DMS53 (cell line): ENCODE measurements around the gene UGT1A6.
"Not testable (repeated sequence)": the region's sequence is repeated elsewhere in the genome, so short reads cannot be mapped to it uniquely, and the experiment has no call there.

ENCODE experiments used
- DNase-seq: peaks from one replicate; lab custom pipeline; 2025; lab: John Stamatoyannopoulos, UW

The UGT1A6 gene

DNA sequence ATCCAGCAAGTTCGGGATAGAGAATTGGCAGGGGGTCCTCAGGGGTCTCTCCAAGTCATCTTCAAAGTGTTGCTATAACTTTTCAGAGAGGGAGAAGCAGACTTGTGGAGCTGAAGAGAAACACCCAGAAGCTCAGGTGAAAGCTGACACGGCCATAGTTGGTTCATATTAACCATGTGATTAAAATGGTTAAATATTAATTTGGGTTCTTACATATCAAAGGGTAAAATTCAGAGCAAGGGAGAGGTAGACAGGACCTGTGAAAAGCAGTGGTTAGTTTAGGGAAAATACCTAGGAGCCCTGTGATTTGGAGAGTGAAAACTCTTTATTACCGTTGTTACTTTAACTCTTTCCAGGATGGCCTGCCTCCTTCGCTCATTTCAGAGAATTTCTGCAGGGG lies at the start of gene UGT1A6:
UGT1A6 (plus strand) TSS at position 243 of the 400 bp plus-strand sequence; CDS start at position 358, 115 bp downstream.
- DNase-seq, result peak; percentile 4

DNA sequence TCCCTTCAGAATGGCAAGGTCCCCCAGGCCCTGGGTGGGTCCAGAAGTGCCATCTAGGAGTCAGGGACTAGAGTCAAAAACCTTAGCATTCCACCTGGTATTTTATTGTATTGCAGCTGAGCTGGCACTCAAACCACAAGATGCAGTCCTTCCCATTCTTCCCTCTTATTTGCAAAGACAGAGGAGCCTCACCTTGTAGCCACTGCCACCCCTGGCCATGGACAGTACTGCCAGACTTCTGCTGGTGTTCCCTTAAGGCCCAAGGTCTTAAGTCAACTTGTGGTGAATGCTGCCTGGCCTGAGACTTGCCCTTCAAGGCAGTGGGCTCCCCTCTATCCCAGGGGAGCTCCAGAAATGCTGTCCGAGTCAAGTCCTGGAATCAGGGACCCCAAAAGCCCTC lies 49.6 kb upstream of the UGT1A6 start:
- DNase-seq, result peak; percentile 54

DNA sequence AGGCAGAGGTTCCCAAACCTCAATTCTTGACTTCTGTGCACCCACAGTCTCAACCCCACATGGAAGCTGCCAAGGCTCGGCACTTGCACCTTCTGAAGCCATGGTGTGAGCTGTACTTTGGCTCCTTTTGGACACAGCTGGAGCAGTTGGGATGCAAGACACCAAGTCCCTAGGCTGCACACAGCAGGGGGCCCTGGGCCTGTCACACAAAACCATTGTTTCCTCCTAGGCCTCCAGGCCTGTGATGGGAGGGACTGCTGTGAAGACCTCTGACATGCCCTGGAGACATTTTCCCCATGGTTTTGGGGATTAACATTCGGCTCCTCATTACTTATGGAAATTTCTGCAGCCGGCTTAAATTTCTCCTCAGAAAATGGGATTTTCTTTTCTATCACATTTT lies 46.7 kb upstream of the UGT1A6 start:
- not testable (repeated sequence) for DNase-seq

DNA sequence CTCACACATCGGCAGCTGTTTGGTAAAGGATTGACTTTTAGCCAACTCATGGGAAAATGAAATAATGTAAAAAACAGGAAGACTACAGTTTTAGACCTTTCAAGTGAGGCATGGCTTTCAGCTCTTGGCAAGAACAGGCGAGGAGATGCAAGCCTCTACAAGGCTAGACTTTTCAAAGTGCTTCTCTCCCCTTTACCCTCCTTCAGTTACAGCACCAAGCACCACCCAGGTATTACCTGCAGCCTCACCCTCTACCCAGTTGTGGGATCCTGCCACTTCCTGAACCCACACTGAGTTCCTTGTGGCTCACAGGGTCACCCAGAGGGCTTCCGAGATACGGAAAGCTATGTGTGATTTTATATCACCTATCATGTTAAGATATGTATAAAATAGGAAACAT lies 41.7 kb upstream of the UGT1A6 start:
- DNase-seq, result no peak

DNA sequence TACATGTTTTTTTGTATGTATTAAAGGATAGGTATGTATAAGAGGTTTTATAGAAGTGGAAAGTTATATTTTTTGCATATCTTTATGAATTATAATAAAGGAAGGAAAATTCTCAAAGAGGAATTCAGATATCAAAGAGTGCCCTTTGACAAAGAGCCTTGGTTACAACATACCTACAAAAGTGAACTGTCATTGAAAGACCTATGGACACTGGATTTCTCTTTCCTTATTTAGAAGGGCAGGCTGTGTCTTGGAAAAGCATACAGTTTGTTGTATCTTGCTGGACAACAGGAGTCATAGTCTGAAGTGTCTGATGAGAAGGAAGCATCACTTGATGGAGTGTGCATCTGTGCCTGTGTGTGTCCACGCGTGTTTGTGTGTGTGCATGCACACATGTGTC lies 41.3 kb upstream of the UGT1A6 start:
- no peak for DNase-seq

DNA sequence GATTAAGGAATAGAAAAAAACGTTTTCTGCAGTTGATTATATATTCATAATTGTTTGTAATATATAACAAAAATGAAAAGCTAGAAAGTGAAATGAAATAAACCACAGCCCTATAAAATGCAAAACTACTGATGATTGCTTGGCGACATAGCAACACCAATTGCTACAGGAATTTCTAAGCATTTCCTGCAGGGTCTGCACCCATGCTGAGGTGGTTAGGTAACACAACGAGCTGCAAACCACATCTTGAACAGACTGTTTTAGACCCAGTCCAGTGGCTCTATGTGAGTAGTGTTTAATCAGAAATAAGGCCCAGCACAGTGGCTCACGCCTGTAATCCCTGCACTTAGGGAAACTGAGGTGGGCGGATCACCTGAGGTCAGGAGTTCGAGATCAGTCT lies 38.2 kb upstream of the UGT1A6 start:
- DNase-seq, result no peak

DNA sequence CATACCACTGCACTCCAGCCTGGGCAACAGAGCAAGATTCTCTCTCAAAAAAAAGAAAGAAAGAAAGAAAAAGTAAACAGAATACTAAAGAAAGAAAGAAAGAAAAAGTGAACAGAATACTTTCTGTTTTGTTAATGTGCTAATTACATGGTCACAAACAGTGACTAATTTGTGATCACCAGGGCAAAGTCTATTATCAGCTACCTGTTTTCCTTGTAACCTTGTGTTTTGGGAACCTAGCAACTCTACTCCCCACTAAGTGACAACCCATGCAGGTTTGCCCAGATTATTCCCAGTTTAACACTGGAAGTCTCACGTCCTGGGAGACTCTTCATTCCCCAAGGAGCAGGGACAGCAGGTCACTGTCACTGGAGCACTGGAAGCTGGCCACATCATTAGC lies 37.6 kb upstream of the UGT1A6 start:
- no peak for DNase-seq

DNA sequence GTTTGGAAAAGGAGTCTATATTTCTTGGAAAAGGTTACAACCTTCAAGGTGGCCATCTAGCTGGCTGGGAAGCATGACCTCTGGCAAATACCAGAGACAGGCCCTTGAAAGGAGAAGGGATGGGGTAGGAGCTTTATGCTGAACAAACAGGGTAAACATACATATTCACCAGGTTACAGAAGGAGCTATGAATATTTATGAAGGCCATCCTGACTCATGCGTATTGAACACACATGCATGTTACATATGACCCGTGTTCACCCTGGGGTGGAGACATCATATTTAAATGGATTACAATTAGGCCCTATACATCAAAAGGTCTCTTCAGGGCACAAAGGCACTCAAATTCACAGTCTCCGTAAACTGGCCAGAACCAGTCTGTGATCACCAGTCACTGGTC lies 36.7 kb upstream of the UGT1A6 start:
- not testable (repeated sequence) for DNase-seq

DNA sequence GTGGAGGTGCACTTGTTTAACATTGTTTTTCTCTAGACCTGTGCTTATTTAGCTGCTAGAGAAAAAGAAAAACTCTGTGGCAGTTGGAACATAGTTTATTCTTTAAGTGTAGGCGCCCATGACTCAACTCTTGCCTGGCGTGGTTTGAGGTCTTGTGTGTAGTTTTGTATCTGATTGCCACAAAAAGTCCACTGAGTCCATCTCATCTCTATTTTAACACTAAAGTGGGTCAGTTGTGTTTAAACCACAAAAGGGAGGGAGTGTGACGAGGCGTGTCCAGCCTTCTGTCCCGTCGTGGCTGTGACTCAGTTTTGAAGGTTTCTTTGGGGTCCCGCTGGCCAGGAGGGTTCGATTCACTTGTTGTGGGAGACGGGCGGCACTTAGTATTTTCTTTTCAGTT lies 36.2 kb upstream of the UGT1A6 start:
- no peak for DNase-seq

DNA sequence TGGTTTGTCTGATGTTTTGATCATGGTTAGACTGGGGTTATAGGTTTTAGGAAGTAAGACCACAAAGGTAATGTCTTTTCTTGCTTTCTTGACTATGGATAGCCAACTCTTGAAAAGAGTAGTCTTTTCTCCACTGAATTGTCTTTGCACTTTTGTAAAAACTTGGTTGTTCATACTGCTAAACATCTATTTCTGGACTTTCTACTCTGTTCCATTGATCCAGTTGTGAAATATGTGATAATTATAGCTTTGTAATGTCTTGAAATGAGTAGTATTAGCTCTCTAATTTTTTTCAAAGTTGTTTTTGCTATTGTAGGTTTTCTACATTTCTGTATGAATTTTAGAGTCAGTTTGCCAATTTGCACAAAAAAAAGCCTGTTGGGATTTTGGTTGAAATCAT lies 34.1 kb upstream of the UGT1A6 start:
- DNase-seq, result no peak

DNA sequence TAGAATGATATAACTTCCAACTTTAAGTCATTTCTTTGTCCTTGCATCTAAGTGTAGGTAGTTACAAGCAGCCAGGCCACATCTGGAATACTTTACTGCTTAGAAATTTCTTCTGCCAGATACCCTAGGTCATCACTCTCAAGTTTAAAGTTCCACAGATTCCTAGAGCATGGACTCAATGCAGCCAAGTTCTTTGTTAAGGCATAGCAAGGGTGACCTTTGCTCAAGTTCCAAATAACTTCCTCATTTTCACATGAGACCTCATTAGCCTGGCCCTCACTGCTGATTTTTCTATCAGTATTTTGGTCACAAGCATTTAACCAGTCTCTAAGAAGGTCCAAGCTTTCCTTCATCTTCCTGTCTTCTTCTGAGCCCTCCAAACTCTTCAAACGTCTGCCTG lies 28.8 kb upstream of the UGT1A6 start:
- no peak for DNase-seq

DNA sequence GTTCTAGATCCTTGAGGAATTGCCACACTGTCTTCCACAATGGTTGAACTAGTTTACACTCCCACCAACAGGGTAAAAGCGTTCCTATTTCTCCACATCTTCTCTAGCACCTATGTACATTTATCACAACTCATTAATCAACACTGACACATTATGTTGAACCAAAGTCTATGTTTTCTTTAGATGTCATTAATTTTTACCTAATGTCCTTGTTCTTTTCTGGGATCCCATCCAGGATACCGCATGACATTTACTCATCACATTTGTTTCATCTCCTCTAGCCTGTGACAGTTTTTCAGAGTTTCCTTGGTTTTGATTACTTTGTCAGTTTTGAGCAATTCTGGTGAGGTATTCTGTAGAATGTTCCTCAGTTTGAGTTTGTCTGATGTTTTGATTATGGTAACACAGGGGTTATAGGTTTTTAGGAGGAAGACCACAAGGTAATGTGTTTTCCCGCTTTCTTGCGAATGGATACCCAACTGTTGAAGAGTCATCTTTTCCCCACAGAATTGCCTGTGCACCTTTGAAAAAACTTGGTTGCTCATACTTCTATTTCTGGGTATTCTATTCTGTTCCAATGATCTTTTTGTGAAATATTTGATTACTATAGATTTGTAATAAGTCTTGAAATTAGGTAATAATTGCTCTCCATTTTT lies 24.0 kb upstream of the UGT1A6 start:
- DNase-seq, result no peak

DNA sequence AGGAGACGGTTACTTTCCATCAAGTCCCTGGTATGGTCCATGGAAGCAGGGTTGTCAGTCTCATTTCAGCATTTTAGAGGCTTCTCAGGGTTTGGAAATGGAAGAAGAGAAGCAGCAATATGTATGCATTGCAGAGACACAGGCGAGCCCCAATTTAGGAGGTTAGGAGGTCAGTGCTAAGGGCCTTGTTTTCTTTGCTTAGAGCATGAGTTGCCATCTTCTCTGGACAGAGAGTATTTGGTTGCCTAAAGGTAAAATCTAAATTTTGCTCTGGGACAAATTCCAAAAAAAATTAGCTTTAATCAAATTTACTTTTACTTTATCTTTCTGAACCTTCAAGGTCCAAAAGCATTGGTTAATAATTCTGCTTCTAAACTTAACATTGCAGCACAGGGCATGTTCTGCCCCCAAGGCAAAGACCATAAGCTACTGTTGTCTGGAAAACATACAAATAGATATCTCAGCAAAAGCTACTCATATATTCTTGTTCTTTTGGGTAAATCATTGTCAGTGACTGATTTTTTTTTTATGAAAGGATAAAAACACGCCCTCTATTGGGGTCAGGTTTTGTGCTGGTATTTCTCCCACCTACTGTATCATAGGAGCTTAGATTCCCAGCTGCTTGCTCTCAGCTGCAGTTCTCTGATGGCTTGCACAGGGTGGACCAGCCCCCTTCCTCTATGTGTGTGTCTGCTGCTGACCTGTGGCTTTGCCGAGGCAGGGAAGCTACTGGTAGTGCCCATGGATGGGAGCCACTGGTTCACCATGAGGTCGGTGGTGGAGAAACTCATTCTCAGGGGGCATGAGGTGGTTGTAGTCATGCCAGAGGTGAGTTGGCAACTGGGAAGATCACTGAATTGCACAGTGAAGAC lies 21.2 kb upstream of the UGT1A6 start, which contains the start of gene UGT1A9:
UGT1A9 (plus strand) TSS at position 609 of the 872 bp plus-strand sequence; CDS start at position 646, 37 bp downstream.
- DNase-seq, result no peak

DNA sequence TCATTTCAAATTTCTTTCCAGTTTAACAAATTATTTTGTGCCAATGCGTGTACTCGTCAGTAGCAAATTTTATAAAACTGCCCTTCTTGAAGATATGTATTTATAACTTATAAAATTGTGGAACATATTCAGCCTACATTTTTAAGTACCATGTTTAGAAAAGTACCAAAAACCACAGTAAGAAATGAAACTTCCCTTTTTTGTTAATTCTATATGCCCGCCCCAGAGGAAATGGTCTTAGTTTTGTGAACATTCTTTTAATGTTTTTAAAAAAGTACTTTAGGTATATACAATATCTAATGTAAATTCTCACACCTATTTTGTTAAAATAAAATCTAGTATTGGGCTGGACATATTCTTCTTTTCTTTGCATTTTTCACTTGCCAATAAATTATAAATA lies 19.8 kb upstream of the UGT1A6 start:
- DNase-seq, result no peak

DNA sequence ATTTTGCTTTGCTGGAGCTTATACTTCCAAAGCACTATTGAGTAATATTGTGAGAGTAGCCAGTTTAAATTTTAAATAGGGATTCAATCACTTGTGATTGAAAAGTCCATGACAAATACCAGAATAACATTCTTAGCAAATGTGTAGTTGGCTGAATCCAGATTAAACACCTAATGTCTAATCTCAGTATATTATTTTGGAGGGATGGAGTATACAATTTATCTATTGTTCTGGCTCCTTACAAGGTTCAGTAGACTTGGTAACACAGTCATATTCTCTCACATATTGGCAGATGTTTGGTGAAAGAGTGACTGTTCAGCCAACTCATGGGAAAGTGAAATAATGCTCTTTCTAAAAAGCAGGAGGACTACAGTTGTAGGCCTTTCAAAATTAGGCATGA lies 18.8 kb upstream of the UGT1A6 start:
- no peak for DNase-seq

DNA sequence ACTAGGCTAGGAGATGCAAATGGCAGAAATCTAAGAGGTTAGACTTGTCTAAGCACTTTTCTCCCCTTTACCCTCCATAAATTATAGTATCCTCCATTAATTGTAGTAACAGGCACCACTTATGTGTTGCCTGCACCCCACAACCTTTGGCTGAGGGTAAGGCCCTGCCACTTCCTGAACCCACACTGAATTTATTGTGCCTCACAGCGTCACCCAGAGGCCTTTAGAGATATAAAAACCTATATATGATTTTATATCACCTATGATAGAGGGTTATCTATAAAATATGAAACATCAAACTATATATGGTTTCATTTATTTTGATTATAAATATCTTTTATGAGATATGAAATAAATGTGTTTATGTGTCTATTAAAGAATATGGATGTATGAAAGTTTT lies 18.4 kb upstream of the UGT1A6 start:
- DNase-seq, result peak; percentile 4

DNA sequence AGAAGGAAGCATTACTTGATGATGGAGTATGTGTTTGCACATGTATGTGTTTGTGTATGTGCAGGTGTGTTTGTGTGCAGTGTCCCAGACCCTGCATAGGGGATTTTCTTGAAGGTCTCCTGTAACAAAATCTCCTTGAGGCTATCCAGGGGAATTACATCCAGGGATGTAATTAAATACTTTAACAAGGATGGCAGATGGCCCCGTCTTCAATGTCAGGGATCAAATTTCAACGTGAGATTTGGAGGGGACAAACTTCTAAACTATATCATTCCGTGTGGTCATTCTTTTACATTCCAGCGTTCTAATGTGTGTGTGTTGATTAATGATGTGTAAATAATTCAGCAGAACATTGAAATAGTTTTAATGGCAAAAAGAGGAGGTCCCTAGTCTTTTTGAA lies 17.7 kb upstream of the UGT1A6 start:
- DNase-seq, result peak; percentile 21

DNA sequence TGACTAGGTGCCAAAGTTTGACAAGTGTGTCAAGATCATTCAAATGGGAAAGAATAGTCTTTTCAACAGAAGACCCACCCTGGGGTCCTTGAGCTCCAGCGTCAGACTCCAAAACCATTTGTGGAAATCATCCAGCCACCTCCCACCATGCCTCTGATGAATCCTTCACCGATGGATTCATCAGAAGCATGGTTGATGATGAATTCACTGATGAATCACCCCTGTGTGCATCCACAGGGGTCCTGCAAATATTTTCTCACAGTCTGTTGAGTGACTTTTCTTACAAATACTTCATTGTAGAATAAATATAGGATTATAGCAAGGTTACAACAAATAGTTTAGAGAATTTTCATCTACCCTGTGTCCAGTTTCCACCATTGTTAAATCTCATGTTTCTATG lies 16.6 kb upstream of the UGT1A6 start:
- DNase-seq, result no peak

DNA sequence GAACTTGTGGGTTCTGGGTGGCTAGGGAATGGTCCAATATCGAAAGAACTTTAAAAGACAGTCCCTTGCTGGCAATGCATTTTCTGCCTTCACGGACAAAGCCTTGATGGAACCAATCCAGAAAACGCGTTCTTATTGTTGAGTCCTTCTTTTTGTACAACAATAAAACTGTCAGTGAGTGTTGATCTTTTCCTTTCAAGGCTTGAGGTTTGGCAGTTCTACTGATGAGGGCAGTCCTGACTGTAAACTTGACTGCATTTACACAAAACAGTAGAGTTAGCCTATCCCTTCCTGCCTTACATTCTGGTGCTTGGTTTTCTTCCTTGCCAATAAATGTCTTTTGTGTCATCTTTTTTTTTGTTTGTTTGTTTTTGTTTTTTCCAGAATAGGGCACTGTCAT lies 13.5 kb upstream of the UGT1A6 start:
- DNase-seq, result no peak

DNA sequence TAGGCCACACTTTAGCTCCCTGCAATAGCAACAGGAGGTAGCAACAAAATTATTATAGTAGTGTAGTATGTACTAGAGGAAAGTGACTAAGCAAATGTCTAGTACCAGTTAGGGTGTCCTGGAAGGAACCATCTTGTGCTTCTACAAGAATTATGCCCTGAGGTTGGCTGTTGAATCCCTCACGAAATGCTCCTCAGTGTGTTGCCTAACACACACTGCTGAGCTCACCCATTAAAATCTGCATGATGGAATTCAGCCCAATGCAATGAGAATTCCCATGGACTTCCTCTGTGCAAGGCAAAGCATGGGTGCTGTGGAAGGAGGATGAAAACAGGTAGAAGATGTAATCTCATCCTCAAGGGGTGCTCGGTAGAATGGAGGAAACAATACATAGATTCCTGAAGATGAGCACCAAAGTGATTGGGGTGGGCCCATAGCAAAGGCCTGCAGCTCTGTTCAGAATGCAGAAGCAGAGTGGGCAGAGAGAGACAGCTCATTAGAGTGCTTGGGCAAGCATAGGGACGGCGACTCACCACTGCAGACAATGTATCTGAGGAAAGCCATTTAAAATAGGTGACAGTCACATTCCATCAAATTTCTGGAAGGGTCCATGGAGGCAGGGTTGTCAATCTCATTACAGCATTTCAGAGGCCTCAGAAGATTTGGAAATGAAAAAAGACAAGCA lies 12.2 kb upstream of the UGT1A6 start:
- no peak for DNase-seq

DNA sequence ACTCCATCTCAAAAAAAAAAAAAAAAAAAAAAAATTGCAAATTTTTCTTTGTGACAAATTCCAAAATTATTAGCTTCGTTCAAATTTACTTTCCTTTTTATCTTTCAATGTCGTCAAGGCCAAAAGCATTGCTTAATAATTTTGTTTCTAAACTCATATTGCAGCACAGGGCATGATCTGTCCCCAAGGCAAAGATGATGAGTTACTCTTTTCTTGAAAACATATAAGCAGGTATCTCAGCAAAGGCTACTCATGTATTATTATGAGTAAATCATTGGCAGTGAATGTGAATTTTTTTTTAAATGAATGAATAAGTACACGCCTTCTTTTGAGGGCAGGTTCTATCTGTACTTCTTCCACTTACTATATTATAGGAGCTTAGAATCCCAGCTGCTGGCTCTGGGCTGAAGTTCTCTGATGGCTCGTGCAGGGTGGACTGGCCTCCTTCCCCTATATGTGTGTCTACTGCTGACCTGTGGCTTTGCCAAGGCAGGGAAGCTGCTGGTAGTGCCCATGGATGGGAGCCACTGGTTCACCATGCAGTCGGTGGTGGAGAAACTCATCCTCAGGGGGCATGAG lies 11.1 kb upstream of the UGT1A6 start, which contains the start of gene UGT1A7:
UGT1A7 (plus strand) TSS at position 381 of the 579 bp plus-strand sequence; CDS start at position 418, 37 bp downstream.
- no peak for DNase-seq

DNA sequence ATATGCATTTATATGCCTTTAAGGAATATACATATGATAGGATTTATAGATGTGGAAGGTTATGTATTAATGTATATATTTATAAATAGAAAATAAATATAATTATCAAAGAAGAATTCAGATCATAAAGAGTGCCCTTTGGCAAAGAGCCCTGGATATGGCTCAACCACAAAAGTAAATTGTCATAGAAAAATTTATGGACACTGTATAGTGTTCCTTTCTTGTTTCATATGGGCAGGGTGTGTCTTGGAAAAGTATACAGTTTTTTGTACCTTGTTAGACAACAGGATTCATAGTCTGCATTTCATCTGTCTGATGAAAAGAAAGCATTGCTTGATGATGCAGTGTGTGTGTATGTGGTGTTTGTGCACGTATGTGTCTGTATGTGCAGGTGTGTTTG lies 8.1 kb upstream of the UGT1A6 start:
- no peak for DNase-seq
